K562 (cell line): ENCODE measurements around the gene FAM89B. TPM values are rescaled to one million over a fixed set of nuclear protein-coding genes. Genes with fewer than 3 reads are reported as not detected.

ENCODE experiments used
- ATF7 ChIP-seq: fragments of 450-650 bp; IDR thresholded peaks from 2 replicates; pipeline ENCODE4 v1.7.1; 2014; ENCODE audit warnings: mild to moderate bottlenecking, moderate library complexity
- CXXC5 ChIP-seq: fragments of 250-450 bp; sonication (Bioruptor Pico); IDR thresholded peaks from 2 replicates; pipeline ENCODE4 v1.8.0; 2022; ENCODE audit warnings: inconsistent platforms, mild to moderate bottlenecking, moderate library complexity
- FOXM1 ChIP-seq, 2 experiments: fragments of 450-650 bp in 1 of 2; sonication (generic) in 1 of 2; formaldehyde crosslinking in 1 of 2; IDR thresholded peaks; 2 replicates each; pipeline versions ENCODE4 v1.6.1 to v1.9.0; 2017 to 2022; ENCODE audit warnings: low read depth in 2 of 2, mild to moderate bottlenecking in 2 of 2, missing genetic modification reagents in 1 of 2, moderate library complexity in 1 of 2
- LCOR ChIP-seq: sonication (generic); formaldehyde crosslinking; IDR thresholded peaks from 2 replicates; pipeline ENCODE4 v1.8.0; 2022; ENCODE audit warnings: mild to moderate bottlenecking, missing genetic modification reagents
- MCM7 ChIP-seq, 2 experiments: fragments of 450-650 bp; IDR thresholded peaks; 2 replicates each; pipeline ENCODE4 v1.6.1; 2016 to 2018
- OTX1 ChIP-seq: fragments of 450-650 bp; formaldehyde crosslinking; IDR thresholded peaks from 2 replicates; pipeline ENCODE4 v1.4.0; 2022; ENCODE audit warnings: mild to moderate bottlenecking
- PHF8 ChIP-seq: fragments of 200-600 bp; sonication (generic); IDR thresholded peaks from 2 replicates; pipeline ENCODE4 v1.6.1; 2012; ENCODE audit warnings: mixed run types, mild to moderate bottlenecking, inconsistent platforms, low read length, moderate library complexity, borderline replicate concordance
- PML ChIP-seq: IDR thresholded peaks from 2 replicates; pipeline ENCODE4 v1.6.1; 2012; ENCODE audit warnings: low read length, inconsistent platforms
- RREB1 ChIP-seq: fragments of 250-450 bp; sonication (Bioruptor Pico); IDR thresholded peaks from 2 replicates; pipeline ENCODE4 v1.4.0; 2020
- SMC3 ChIP-seq: conservative IDR thresholded peaks from 2 replicates; pipeline ENCODE4 v1.6.1; 2011; ENCODE audit warnings: low read depth, low read length, improper control_type of control experiment; ENCODE audit not compliant: insufficient read depth
- TOE1 ChIP-seq, 2 experiments: fragments of 450-650 bp in 1 of 2; sonication (generic) in 1 of 2; formaldehyde crosslinking in 1 of 2; IDR thresholded peaks; 2 replicates each; pipeline versions ENCODE4 v1.7.1 to v1.8.0; 2016 to 2022; ENCODE audit warnings: borderline replicate concordance in 2 of 2, mild to moderate bottlenecking in 2 of 2, antibody characterized with exemption in 1 of 2, inconsistent platforms in 1 of 2, low read depth in 1 of 2, missing genetic modification reagents in 1 of 2, moderate library complexity in 1 of 2
- ZBTB26 ChIP-seq: fragments of 450-650 bp; formaldehyde crosslinking; IDR thresholded peaks from 2 replicates; pipeline ENCODE4 v1.4.0; 2022; ENCODE audit warnings: missing genetic modification characterization
- ZC3H11A ChIP-seq: IDR thresholded peaks from 2 replicates; pipeline ENCODE4 v1.6.1; 2012; ENCODE audit warnings: low read depth, low read length, improper control_type of control experiment
- ZNF780A ChIP-seq: fragments of 250-450 bp; sonication (Bioruptor Pico); IDR thresholded peaks from 2 replicates; pipeline ENCODE4 v1.5.0; 2021; ENCODE audit warnings: mild to moderate bottlenecking
- polyA plus RNA-seq, 8 experiments: library from polyadenylated mRNA; depleted of rRNA in 4 of 8; stranded (reverse) in 5 of 8; unstranded in 3 of 8; fragments of >200 nt; fragmentation: Nextera tagmentation in 2 of 8; fragmentation: Illumina TruSeq in 1 of 8; extraction: Ambion mirVana in 2 of 8; extraction: Trizol in 1 of 8; gene quantifications; 2 replicates each; pipeline versions ENCODE4 v1.2.1 to v1.2.3, GENCODE V29; 2011 to 2014; ENCODE audit warnings: inconsistent platforms in 1 of 8, missing spikeins in 1 of 8
- total RNA-seq, 7 experiments: library from RNA; depleted of rRNA in 6 of 7; stranded (reverse); fragments of >200 nt in 6 of 7; fragmentation: Illumina TruSeq in 2 of 7; extraction: Trizol in 2 of 7; gene quantifications; 2 replicates each; pipeline versions ENCODE4 v1.2.1 to v1.2.3, GENCODE V29; 2011 to 2021; ENCODE audit warnings: low replicate concordance in 1 of 7

FAM89B gene
- total and polyA plus RNA-seq, 9 of the 15 experiments (the other 6 are each of a cell fraction or from before 2014, with no cell fraction given), result 0.32 to 27.6 (median 11.9) TPM

GRCh38 chr11:65569973-65570918, 2.1 kb upstream of the FAM89B start, which contains the start of gene ZNRD2 (continued):
- TF ChIP-seq ZNF780A (CRISPR knock-in tag), result no peak
- peak; percentile 63; the same call in 1 of the 2 replicates for TF ChIP-seq PHF8
- peak; percentile 57; the same call in 1 of the 2 replicates for TF ChIP-seq TOE1 (IDR thresholded peaks at IDR 0.05; ENCODE audit: borderline replicate concordance)
- TF ChIP-seq TOE1 (CRISPR knock-in tag; IDR thresholded peaks at IDR 0.05; ENCODE audit: borderline replicate concordance, low read depth), result 0 out of 2 replicates have a peak, but pooled peaks have one; percentile 65
- TF ChIP-seq SMC3, result no peak; the same call in 1 of the 2 replicates
- TF ChIP-seq OTX1, result no peak
- TF ChIP-seq LCOR, result peak; percentile 88; the same call in 1 of the 2 replicates
- TF ChIP-seq ZC3H11A, result no peak
- TF ChIP-seq PML, result no peak
- TF ChIP-seq FOXM1 (IDR thresholded peaks at IDR 0.05; ENCODE audit: low read depth), result no peak
- TF ChIP-seq FOXM1 (CRISPR knock-in tag; IDR thresholded peaks at IDR 0.05; ENCODE audit: low read depth), result peak; percentile 82; the same call in 1 of the 2 replicates
- TF ChIP-seq MCM7 (IDR thresholded peaks at IDR 0.05), result no peak
- TF ChIP-seq RREB1 (CRISPR knock-in tag), result peak; percentile 73; the same call in 1 of the 2 replicates
- peak; percentile 94 for TF ChIP-seq CXXC5 (CRISPR knock-in tag)
- 0 out of 2 replicates have a peak, but pooled peaks have one; percentile 32 for TF ChIP-seq ZBTB26 (CRISPR knock-in tag)
- TF ChIP-seq ATF7, result peak; percentile 95
